ENCODE results near the gene LZTFL1. TPM values are rescaled to one million over a fixed set of nuclear protein-coding genes. Genes with fewer than 3 reads are reported as not detected.

The LZTFL1 gene
- total and polyA plus RNA-seq, 4 donors = 3.4 to 11.8 (median 5.7) TPM

DNA sequence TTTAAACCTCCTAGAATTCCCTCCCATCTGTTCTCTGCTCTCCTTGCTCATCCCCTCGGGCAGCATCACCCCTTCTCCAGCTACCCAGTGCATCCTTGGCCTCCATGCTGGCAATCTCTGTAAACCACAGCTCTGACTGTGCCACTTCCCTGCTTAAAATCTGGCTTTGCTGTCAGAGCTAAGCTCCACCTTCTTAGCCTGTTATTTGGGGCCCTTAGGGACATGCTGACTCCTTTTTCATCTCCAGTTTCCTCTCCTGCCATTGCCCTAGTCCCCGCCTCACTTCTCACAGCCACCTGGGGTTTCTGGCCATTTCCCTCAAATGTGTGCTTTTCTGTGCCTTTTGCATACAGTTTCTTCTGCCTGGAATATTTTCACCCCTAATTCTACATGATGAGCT is 51.3 kb downstream of the LZTFL1 start:
- Histone ChIP-seq H3K27ac (ENCODE audit: low read depth in 1 of 2, low read length in 2 of 2) (no peak overlapping the region), H3K27me3 (ENCODE audit: control insufficient read depth in 4 of 4, insufficient read depth in 4 of 4, low read length in 3 of 4) (no peaks in the 10 kb centered on the region), H3K4me1 (ENCODE audit: control insufficient read depth in 4 of 4, insufficient read depth in 4 of 4, low read length in 3 of 4) (peaks cover 0 to 1% (median 0%) of the 10 kb centered on the region in 4 donors), H3K9ac (ENCODE audit: low read depth in 1 of 2, low read length in 2 of 2) (no peak overlapping the region), H3K9me3 (ENCODE audit: control insufficient read depth in 4 of 4, low read length in 3 of 4) (no peaks in the 10 kb centered on the region), H3K4me3 (ENCODE audit: low read depth in 1 of 3, low read length in 3 of 3) (no peak overlapping the region), H3K36me3 (ENCODE audit: control insufficient read depth in 4 of 4, insufficient read depth in 3 of 4, low read depth in 1 of 4, low read length in 3 of 4) (no peaks in the 10 kb centered on the region)
- DNase-seq (ENCODE audit: low spot score) = no peak
- 72% methylated on average over 2 of the region's 2 CpGs for WGBS
- no peak for TF ChIP-seq REST (IDR thresholded peaks at IDR 0.05)
- no peak for TF ChIP-seq RAD21 (IDR thresholded peaks at IDR 0.05)
- TF ChIP-seq FOXA1 (IDR thresholded peaks at IDR 0.05) = no peak
- no peak for TF ChIP-seq ATF3 (IDR thresholded peaks at IDR 0.05)
- TF ChIP-seq MAX (IDR thresholded peaks at IDR 0.05) = no peak
- no peak for TF ChIP-seq CTCF (IDR thresholded peaks at IDR 0.05; ENCODE audit: low read depth, low read length, missing input control)
- no peak for TF ChIP-seq FOXA2 (IDR thresholded peaks at IDR 0.05)
- no peak for TF ChIP-seq JUND (IDR thresholded peaks at IDR 0.05)
- TF ChIP-seq HNF4A (conservative IDR thresholded peaks at IDR 0.05) = no peak
- TF ChIP-seq YY1 (IDR thresholded peaks at IDR 0.05) = no peak
- TF ChIP-seq TAF1 (conservative IDR thresholded peaks at IDR 0.05) = no peak
- no peak for TF ChIP-seq ZBTB33 (IDR thresholded peaks at IDR 0.05)

DNA sequence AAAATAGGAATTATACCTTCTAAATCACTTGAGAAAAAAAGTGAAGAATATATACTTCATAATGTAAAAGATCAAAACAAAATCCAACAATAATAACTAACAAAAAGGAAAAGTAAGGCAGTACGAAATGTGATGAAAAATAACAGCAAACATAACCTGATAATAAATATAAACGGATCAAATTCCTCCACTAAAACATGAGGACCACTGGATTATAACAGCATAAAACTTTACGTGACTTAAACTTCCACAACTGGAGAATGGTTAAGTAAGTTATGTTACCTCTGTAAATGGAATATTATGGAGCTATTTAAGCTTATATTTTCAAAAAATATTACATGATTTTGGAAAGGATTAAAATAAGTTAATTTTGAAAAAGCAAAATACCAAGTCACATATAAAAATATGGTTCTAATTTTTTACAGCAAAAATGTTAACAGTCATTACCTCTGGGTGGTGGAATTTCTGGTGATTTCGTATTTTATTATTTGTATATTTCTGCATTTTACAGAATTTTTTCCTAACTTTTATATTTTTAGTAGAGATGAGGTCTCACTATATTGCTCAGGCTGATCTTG is 52.6 kb downstream of the LZTFL1 start:
- no peaks in the 10 kb centered on the region for H3K9me3 ChIP-seq (ENCODE audit: control insufficient read depth in 4 of 4, low read length in 3 of 4)
- no peak overlapping the region for H3K4me3 ChIP-seq (ENCODE audit: low read depth in 1 of 3, low read length in 3 of 3)
- no peak overlapping the region for H3K9ac ChIP-seq (ENCODE audit: low read depth in 1 of 2, low read length in 2 of 2)
- H3K27me3 ChIP-seq (ENCODE audit: control insufficient read depth in 4 of 4, insufficient read depth in 4 of 4, low read length in 3 of 4) = no peaks in the 10 kb centered on the region
- 77% methylated on average over 4 of the region's 4 CpGs for WGBS
- no peak for DNase-seq (ENCODE audit: low spot score)
- H3K36me3 ChIP-seq (ENCODE audit: control insufficient read depth in 4 of 4, insufficient read depth in 3 of 4, low read depth in 1 of 4, low read length in 3 of 4) = no peaks in the 10 kb centered on the region
- H3K4me1 ChIP-seq (ENCODE audit: control insufficient read depth in 4 of 4, insufficient read depth in 4 of 4, low read length in 3 of 4) = no peaks in the 10 kb centered on the region
- H3K27ac ChIP-seq (ENCODE audit: low read depth in 1 of 2, low read length in 2 of 2) = no peak overlapping the region
- no peak for TF ChIP-seq HNF4G (IDR thresholded peaks at IDR 0.05)
- TF ChIP-seq ZBTB33 (IDR thresholded peaks at IDR 0.05) = no peak
- TF ChIP-seq FOXA2 (IDR thresholded peaks at IDR 0.05) = no peak
- TF ChIP-seq REST (IDR thresholded peaks at IDR 0.05) = no peak
- no peak for TF ChIP-seq JUND (IDR thresholded peaks at IDR 0.05)
- no peak for TF ChIP-seq GABPA (IDR thresholded peaks at IDR 0.05 in 1 of 2, conservative IDR thresholded peaks at IDR 0.05 in 1 of 2)
- TF ChIP-seq EGR1 (IDR thresholded peaks at IDR 0.05; ENCODE audit: low read depth in 2 of 2) = no peak
- no peak for TF ChIP-seq HNF4A (conservative IDR thresholded peaks at IDR 0.05)
- TF ChIP-seq YY1 (IDR thresholded peaks at IDR 0.05) = no peak
- no peak for TF ChIP-seq FOXA1 (IDR thresholded peaks at IDR 0.05)
